SK-N-SH (cell line): Measurements from ENCODE around the gene KRTAP3-1. TPM values are rescaled to one million over a fixed set of nuclear protein-coding genes. Genes with fewer than 3 reads are reported as not detected.

ENCODE experiments used
- CTCF ChIA-PET: fragments of 300-600, 350-600 bp; formaldehyde crosslinking; extraction: SDS; loops from one replicate; lab custom pipeline; 2021; lab: Yijun Ruan, JAX
- POLR2A ChIA-PET: fragments of 350-600 bp; sonication (Branson Sonifier 250); formaldehyde crosslinking; extraction: SDS; loops from one replicate; lab custom pipeline; 2020; ENCODE audit warnings: antibody characterized with exemption, inconsistent platforms; lab: Yijun Ruan, JAX
- DNase-seq: peaks from one replicate; pipeline ENCODE4 v3.0.0; 2012
- H2AFZ ChIP-seq: fragments of 200-600 bp; sonication (generic); 2 replicates; pipeline ENCODE4 v1.8.1; 2016; ENCODE audit warnings: antibody characterized with exemption, mild to moderate bottlenecking, low read depth
- H3F3A ChIP-seq: fragments of 200-600 bp; sonication (generic); replicated peaks from 2 replicates; pipeline ENCODE3; 2016; ENCODE audit warnings: antibody characterized with exemption, mild to moderate bottlenecking; ENCODE audit not compliant: insufficient read depth
- H3K27ac ChIP-seq, 2 experiments: fragments of 200-500 bp in 1 of 2; fragments of 200-600 bp in 1 of 2; sonication (Bioruptor generic) in 1 of 2; sonication (generic), shearing (Covaris generic) in 1 of 2; 2 replicates each; pipeline versions ENCODE4 v1.5.1 to v1.6.1; 2014 to 2016; ENCODE audit warnings: low read depth in 2 of 2, inconsistent platforms in 1 of 2, low read length in 1 of 2, mild to moderate bottlenecking in 1 of 2, mixed read lengths in 1 of 2
- H3K27me3 ChIP-seq: fragments of 200-600 bp; sonication (generic), shearing (Covaris generic); 2 replicates; pipeline ENCODE4 v1.6.1; 2016; ENCODE audit warnings: mixed run types; ENCODE audit not compliant: insufficient read depth
- H3K36me3 ChIP-seq, 2 experiments: fragments of 200-500 bp in 1 of 2; fragments of 200-600 bp in 1 of 2; sonication (Bioruptor generic) in 1 of 2; sonication (generic) in 1 of 2; replicated peaks in 1 of 2; 2 replicates each; pipeline versions ENCODE3 to v1.5.1; 2014 to 2016; ENCODE audit warnings: low read length in 1 of 2, mild to moderate bottlenecking in 1 of 2; ENCODE audit not compliant: insufficient read depth in 2 of 2, control insufficient read depth in 1 of 2
- H3K4me1 ChIP-seq, 2 experiments: fragments of 200-500 bp in 1 of 2; fragments of 200-600 bp in 1 of 2; sonication (Bioruptor generic) in 1 of 2; sonication (generic), shearing (Covaris generic) in 1 of 2; 2 replicates each; pipeline versions ENCODE4 v1.5.1 to v1.6.1; 2014 to 2016; ENCODE audit warnings: low read depth in 1 of 2, low read length in 1 of 2, mixed run types in 1 of 2; ENCODE audit not compliant: insufficient read depth in 2 of 2, control insufficient read depth in 1 of 2
- H3K4me2 ChIP-seq: fragments of 200-600 bp; sonication (generic), shearing (Covaris generic); 2 replicates; pipeline ENCODE4 v1.6.1; 2017; ENCODE audit warnings: mixed run types
- H3K4me3 ChIP-seq, 2 experiments: fragments of 200-500 bp in 1 of 2; fragments of 200-600 bp in 1 of 2; sonication (Bioruptor generic) in 1 of 2; sonication (generic), shearing (Covaris generic) in 1 of 2; 2 replicates each; pipeline versions ENCODE4 v1.5.1 to v1.8.1; 2014 to 2016; ENCODE audit warnings: low read depth in 2 of 2, inconsistent platforms in 1 of 2, low read length in 1 of 2, mild to moderate bottlenecking in 1 of 2, mixed read lengths in 1 of 2, moderate library complexity in 1 of 2
- H3K79me2 ChIP-seq: fragments of 200-600 bp; sonication (generic); 2 replicates; pipeline ENCODE4 v1.8.1; 2017; ENCODE audit warnings: mild to moderate bottlenecking; ENCODE audit not compliant: insufficient read depth
- H3K9ac ChIP-seq: fragments of 200-600 bp; sonication (generic); 2 replicates; pipeline ENCODE4 v1.6.1; 2017; ENCODE audit warnings: mixed run types
- H3K9me2 ChIP-seq: fragments of 200-600 bp; sonication (generic); 2 replicates; pipeline ENCODE4 v1.6.1; 2017; ENCODE audit warnings: mixed run types
- H3K9me3 ChIP-seq: fragments of 200-600 bp; sonication (generic); 2 replicates; pipeline ENCODE4 v1.6.1; 2017; ENCODE audit warnings: mixed run types, mild to moderate bottlenecking, moderate library complexity
- H4K20me1 ChIP-seq: fragments of 200-600 bp; sonication (generic); 2 replicates; pipeline ENCODE4 v1.6.1; 2017; ENCODE audit warnings: mild to moderate bottlenecking, mixed run types; ENCODE audit not compliant: insufficient read depth
- CHD2 ChIP-seq: fragments of 150-350 bp; IDR thresholded peaks from 2 replicates; pipeline ENCODE4 v1.6.1; 2018; ENCODE audit warnings: low read length; ENCODE audit not compliant: partially characterized antibody
- RCOR1 ChIP-seq: fragments of 150-350 bp; IDR thresholded peaks from 2 replicates; pipeline ENCODE4 v1.6.1; 2017; ENCODE audit warnings: antibody characterized with exemption, low read length
- RXRA ChIP-seq: IDR thresholded peaks from 2 replicates; pipeline ENCODE4 v1.4.0; 2012; ENCODE audit warnings: low read depth, mild to moderate bottlenecking, borderline replicate concordance
- SIN3A ChIP-seq: IDR thresholded peaks from 2 replicates; pipeline ENCODE4 v1.6.1; 2012; ENCODE audit warnings: low read depth, mild to moderate bottlenecking, low read length, moderate library complexity, borderline replicate concordance
- TAF1 ChIP-seq: IDR thresholded peaks from 2 replicates; pipeline ENCODE4 v1.6.1; 2012; ENCODE audit warnings: low read depth, mild to moderate bottlenecking, low read length, moderate library complexity, borderline replicate concordance
- polyA plus RNA-seq, 3 experiments: library from polyadenylated mRNA; depleted of rRNA; stranded (reverse); fragments of >200 nt; gene quantifications; 2 replicates each; pipeline ENCODE4 v1.2.3, GENCODE V29; 2012
- TF ChIP-seq, protein P1 (sequence below): IDR thresholded peaks from 2 replicates; pipeline ENCODE4; 2012
- TF ChIP-seq, protein P2 (sequence below): fragments of 200-600 bp; sonication (generic); IDR thresholded peaks from 2 replicates; pipeline ENCODE4 v1.6.1; 2017; ENCODE audit warnings: antibody characterized with exemption, mild to moderate bottlenecking, moderate library complexity
- TF ChIP-seq, protein P3 (sequence below): IDR thresholded peaks from 2 replicates; pipeline ENCODE4 v1.4.0; 2012; ENCODE audit warnings: low read depth, borderline replicate concordance
- TF ChIP-seq, protein P4 (sequence below): IDR thresholded peaks from 2 replicates; pipeline ENCODE4 v1.6.1; 2012; ENCODE audit warnings: mild to moderate bottlenecking, low read depth, low read length, moderate library complexity
- TF ChIP-seq, protein P5 (sequence below): IDR thresholded peaks from 2 replicates; pipeline ENCODE4 v1.4.0; 2012; ENCODE audit warnings: low read depth

Gene KRTAP3-1
- polyA plus RNA-seq, 1 of the 3 experiments (the other 2 are of a cell fraction), result not detected

DNA sequence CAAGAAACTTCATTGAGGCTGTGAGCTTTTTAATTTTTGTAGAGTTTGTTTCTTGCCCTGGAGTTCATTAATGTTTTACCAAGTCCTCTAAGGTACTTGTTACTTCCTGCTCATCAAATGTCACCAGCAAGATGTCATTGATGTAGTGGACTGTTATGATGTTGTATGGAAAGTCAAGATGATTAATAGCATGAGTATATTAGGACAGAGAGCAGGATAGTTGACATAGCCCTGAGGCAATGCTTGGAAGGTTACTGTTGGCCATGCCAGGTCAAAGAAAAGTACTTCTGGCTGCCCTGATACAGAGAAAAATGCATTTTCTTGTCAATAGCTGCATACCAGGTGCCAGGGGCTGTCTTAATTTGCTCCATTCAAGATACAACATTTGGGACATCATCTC, 11.4 kb upstream of the KRTAP3-1 start:
- CTCF ChIA-PET, result no interaction called here
- Histone ChIP-seq H3K4me3 (no peak overlapping the region), H3K4me2 (no peak overlapping the region), H3K27ac (no peak overlapping the region)
- TF ChIP-seq, protein P1, sequence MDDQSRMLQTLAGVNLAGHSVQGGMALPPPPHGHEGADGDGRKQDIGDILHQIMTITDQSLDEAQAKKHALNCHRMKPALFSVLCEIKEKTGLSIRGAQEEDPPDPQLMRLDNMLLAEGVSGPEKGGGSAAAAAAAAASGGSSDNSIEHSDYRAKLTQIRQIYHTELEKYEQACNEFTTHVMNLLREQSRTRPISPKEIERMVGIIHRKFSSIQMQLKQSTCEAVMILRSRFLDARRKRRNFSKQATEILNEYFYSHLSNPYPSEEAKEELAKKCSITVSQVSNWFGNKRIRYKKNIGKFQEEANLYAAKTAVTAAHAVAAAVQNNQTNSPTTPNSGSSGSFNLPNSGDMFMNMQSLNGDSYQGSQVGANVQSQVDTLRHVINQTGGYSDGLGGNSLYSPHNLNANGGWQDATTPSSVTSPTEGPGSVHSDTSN, result no peak
- TF ChIP-seq, protein P2, sequence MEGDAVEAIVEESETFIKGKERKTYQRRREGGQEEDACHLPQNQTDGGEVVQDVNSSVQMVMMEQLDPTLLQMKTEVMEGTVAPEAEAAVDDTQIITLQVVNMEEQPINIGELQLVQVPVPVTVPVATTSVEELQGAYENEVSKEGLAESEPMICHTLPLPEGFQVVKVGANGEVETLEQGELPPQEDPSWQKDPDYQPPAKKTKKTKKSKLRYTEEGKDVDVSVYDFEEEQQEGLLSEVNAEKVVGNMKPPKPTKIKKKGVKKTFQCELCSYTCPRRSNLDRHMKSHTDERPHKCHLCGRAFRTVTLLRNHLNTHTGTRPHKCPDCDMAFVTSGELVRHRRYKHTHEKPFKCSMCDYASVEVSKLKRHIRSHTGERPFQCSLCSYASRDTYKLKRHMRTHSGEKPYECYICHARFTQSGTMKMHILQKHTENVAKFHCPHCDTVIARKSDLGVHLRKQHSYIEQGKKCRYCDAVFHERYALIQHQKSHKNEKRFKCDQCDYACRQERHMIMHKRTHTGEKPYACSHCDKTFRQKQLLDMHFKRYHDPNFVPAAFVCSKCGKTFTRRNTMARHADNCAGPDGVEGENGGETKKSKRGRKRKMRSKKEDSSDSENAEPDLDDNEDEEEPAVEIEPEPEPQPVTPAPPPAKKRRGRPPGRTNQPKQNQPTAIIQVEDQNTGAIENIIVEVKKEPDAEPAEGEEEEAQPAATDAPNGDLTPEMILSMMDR, result no peak
- TF ChIP-seq RCOR1, result no peak
- TF ChIP-seq SIN3A, result no peak
- no peak for TF ChIP-seq CHD2
- TF ChIP-seq, protein P3, sequence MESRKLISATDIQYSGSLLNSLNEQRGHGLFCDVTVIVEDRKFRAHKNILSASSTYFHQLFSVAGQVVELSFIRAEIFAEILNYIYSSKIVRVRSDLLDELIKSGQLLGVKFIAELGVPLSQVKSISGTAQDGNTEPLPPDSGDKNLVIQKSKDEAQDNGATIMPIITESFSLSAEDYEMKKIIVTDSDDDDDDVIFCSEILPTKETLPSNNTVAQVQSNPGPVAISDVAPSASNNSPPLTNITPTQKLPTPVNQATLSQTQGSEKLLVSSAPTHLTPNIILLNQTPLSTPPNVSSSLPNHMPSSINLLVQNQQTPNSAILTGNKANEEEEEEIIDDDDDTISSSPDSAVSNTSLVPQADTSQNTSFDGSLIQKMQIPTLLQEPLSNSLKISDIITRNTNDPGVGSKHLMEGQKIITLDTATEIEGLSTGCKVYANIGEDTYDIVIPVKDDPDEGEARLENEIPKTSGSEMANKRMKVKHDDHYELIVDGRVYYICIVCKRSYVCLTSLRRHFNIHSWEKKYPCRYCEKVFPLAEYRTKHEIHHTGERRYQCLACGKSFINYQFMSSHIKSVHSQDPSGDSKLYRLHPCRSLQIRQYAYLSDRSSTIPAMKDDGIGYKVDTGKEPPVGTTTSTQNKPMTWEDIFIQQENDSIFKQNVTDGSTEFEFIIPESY, result no peak
- TF ChIP-seq, protein P4, sequence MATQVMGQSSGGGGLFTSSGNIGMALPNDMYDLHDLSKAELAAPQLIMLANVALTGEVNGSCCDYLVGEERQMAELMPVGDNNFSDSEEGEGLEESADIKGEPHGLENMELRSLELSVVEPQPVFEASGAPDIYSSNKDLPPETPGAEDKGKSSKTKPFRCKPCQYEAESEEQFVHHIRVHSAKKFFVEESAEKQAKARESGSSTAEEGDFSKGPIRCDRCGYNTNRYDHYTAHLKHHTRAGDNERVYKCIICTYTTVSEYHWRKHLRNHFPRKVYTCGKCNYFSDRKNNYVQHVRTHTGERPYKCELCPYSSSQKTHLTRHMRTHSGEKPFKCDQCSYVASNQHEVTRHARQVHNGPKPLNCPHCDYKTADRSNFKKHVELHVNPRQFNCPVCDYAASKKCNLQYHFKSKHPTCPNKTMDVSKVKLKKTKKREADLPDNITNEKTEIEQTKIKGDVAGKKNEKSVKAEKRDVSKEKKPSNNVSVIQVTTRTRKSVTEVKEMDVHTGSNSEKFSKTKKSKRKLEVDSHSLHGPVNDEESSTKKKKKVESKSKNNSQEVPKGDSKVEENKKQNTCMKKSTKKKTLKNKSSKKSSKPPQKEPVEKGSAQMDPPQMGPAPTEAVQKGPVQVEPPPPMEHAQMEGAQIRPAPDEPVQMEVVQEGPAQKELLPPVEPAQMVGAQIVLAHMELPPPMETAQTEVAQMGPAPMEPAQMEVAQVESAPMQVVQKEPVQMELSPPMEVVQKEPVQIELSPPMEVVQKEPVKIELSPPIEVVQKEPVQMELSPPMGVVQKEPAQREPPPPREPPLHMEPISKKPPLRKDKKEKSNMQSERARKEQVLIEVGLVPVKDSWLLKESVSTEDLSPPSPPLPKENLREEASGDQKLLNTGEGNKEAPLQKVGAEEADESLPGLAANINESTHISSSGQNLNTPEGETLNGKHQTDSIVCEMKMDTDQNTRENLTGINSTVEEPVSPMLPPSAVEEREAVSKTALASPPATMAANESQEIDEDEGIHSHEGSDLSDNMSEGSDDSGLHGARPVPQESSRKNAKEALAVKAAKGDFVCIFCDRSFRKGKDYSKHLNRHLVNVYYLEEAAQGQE, result no peak
- TF ChIP-seq, protein P5, sequence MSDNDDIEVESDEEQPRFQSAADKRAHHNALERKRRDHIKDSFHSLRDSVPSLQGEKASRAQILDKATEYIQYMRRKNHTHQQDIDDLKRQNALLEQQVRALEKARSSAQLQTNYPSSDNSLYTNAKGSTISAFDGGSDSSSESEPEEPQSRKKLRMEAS, result no peak
- no peak for TF ChIP-seq RXRA
- no peak for TF ChIP-seq TAF1
- TF ChIP-seq, all 33 proteins: peak for 0
- Histone ChIP-seq H2AFZ (no peak overlapping the region), H4K20me1 (no peaks in the 10 kb centered on the region), H3K27me3 (peaks cover 30% of the 10 kb centered on the region; the same call in 1 of the 2 replicates), H3K79me2 (no peaks in the 10 kb centered on the region), H3K9ac (no peak overlapping the region), H3K9me2 (no peaks in the 10 kb centered on the region), H3K4me1 (no peaks in the 10 kb centered on the region), H3K36me3 (no peaks in the 10 kb centered on the region), H3K9me3 (no peaks in the 10 kb centered on the region), H3F3A (no peaks in the 10 kb centered on the region)
- DNase-seq, result no peak
- POLR2A ChIA-PET, result no interaction called here
